Measurements from ENCODE around the gene MEGF8.

DNA sequence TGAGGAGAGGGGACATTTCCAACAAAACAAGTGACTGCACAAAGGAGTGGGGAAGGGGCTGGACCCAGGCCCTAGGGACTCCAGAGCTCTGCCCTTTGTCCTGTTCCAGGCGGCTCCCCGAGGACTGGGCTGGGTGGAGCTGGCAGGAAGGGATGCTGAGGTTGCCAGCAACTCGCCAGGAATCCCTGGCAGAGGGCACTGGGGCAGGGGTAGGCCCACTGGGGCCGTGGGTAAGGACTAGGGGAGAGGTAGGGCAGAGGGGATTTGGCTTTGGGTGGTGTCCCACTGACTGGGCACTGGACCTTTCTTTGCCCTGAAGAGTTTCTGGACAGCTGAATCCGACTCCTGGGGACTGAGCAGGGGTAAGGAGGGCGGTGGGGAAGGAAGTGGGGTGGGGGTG is 93.9 kb downstream of the MEGF8 start:
- TF ChIP-seq CTCF (IDR thresholded peaks at IDR 0.05; ENCODE audit: insufficient read depth, low read length), result no peak
- TF ChIP-seq POLR2AphosphoS5 (IDR thresholded peaks at IDR 0.05; ENCODE audit: low read depth), result no peak
- TF ChIP-seq REST (IDR thresholded peaks at IDR 0.05; ENCODE audit: insufficient replicate concordance, low read depth), result no peak

Measured in HL-60 (cell line).